Esophagus muscularis mucosa (tissue), 4 donors: ENCODE results near the gene METTL18. TPM values are rescaled to one million over a fixed set of nuclear protein-coding genes. Genes with fewer than 3 reads are reported as not detected.

Experiments
- DNase-seq: peaks from one replicate; pipeline ENCODE4 v3.0.0-alpha.2; 2017; ENCODE audit errors: extremely low spot score
- H3K27ac ChIP-seq, 4 donors: fragments of 200-600 bp; sonication (generic); replicated peaks in 1 of 4; 1 replicate in 3 of 4; 2 replicates in 1 of 4; pipeline ENCODE4 v1.5.1; 2016 to 2019; ENCODE audit warnings: mild to moderate bottlenecking in 1 of 4
- H3K27me3 ChIP-seq, 4 donors: fragments of 200-600 bp; sonication (generic); one replicate each; pipeline versions ENCODE4 v1.5.1 to v1.6.0; 2016 to 2019
- H3K36me3 ChIP-seq, 4 donors: fragments of 200-600 bp; sonication (generic); one replicate each; pipeline ENCODE4 v1.5.1; 2016 to 2019
- H3K4me1 ChIP-seq, 4 donors: fragments of 200-600 bp; sonication (generic); one replicate each; pipeline ENCODE4 v1.5.1; 2016 to 2019
- H3K4me3 ChIP-seq, 4 donors: fragments of 200-600 bp; sonication (generic); 1 replicate in 2 of 4; 2 replicates in 2 of 4; pipeline ENCODE4 v1.5.1; 2016 to 2019; ENCODE audit warnings: mild to moderate bottlenecking in 4 of 4, moderate library complexity in 1 of 4
- H3K9me3 ChIP-seq, 4 donors: fragments of 200-600 bp; sonication (generic); 1 replicate in 3 of 4; 2 replicates in 1 of 4; pipeline ENCODE4 v1.5.1; 2016 to 2019
- EP300 ChIP-seq: sonication (generic); formaldehyde crosslinking; IDR thresholded peaks from one replicate; pipeline ENCODE4 v1.6.1; 2017; ENCODE audit warnings: antibody characterized with exemption
- POLR2A ChIP-seq: fragments of 450-650 bp; IDR thresholded peaks from one replicate; pipeline ENCODE4 v1.6.1; 2017; ENCODE audit warnings: antibody characterized with exemption, moderate library complexity, mild to moderate bottlenecking, low read depth
- POLR2AphosphoS5 ChIP-seq, 2 donors: sonication (generic); formaldehyde crosslinking; IDR thresholded peaks; one replicate each; pipeline ENCODE4 v1.6.1; 2017; ENCODE audit warnings: antibody characterized with exemption in 2 of 2
- WGBS: methylation state at CpG from one replicate; pipeline ENCODE4 v1.1.5; 2018; 5-methylcytosine and 5-hydroxymethylcytosine counted together
- intact Hi-C: fragments of 100-400 bp; cut with DNase I; formaldehyde crosslinking; loops from one replicate; pipeline ENCODE4 v1.15.1; 2023
- total RNA-seq, 4 donors: library from RNA; depleted of rRNA; stranded (reverse); fragments of >200 nt; gene quantifications; one replicate each; pipeline versions ENCODE4 v1.1.0 to v1.2.1, GENCODE V29; 2016
- TF ChIP-seq, protein P1 (sequence below), 3 experiments: fragments of 200-600 bp in 2 of 3; fragments of 450-650 bp in 1 of 3; sonication (generic) in 2 of 3; IDR thresholded peaks; one replicate each; pipeline ENCODE4 v1.5.1; 2017 to 2019; ENCODE audit warnings: antibody characterized with exemption in 3 of 3, mild to moderate bottlenecking in 2 of 3, moderate library complexity in 1 of 3

Gene METTL18
- total RNA-seq, 4 donors from 2014 or later, result 5.6 to 6.8 (median 6.2) TPM

DNA sequence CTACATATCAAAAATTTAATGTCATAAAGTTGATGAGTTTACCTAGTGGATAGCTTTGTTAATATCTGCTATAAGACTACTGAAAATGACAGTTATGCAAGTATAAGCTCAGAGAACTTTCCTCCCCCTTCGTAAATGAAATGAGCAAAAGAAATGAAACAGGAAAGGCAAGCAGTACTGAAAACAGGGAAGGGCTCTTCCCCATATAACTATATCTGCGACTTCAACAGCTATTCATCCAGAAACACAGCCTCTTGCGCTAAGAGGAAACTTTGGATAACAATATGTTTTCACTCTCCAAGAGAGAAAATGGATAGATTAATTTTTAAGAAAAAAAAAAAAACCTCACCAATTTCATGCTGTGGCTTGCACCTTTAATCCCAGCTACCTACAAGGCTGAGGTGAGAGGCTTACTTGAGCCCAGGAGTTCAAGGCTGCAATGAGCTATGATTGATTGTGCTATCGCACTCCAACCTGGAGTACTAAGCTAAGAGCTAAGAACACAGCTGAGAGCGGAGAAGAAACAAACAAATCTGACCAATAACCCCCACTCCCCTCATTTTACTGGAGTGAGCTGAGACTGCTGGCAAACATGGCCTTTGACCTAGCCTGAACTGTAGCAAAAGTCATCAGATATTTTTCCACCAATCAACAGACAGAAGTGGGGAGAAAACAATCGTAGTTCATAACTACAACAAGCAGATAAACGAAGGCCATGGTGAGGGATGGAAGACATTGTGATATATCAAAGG, 29.0 kb downstream of the METTL18 start:
- Histone ChIP-seq H3K27me3 (no peaks in the 10 kb centered on the region), H3K4me3 (no peak overlapping the region), H3K27ac (no peak overlapping the region), H3K36me3 (no peaks in the 10 kb centered on the region), H3K9me3 (no peaks in the 10 kb centered on the region), H3K4me1 (no peaks in the 10 kb centered on the region)
- WGBS, result 61% methylated on average over 7 of the region's 7 CpGs
- TF ChIP-seq POLR2AphosphoS5 (IDR thresholded peaks at IDR 0.05), result no peak
- no peak for TF ChIP-seq EP300
- TF ChIP-seq, protein P1, sequence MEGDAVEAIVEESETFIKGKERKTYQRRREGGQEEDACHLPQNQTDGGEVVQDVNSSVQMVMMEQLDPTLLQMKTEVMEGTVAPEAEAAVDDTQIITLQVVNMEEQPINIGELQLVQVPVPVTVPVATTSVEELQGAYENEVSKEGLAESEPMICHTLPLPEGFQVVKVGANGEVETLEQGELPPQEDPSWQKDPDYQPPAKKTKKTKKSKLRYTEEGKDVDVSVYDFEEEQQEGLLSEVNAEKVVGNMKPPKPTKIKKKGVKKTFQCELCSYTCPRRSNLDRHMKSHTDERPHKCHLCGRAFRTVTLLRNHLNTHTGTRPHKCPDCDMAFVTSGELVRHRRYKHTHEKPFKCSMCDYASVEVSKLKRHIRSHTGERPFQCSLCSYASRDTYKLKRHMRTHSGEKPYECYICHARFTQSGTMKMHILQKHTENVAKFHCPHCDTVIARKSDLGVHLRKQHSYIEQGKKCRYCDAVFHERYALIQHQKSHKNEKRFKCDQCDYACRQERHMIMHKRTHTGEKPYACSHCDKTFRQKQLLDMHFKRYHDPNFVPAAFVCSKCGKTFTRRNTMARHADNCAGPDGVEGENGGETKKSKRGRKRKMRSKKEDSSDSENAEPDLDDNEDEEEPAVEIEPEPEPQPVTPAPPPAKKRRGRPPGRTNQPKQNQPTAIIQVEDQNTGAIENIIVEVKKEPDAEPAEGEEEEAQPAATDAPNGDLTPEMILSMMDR (IDR thresholded peaks at IDR 0.05), result no peak
- no peak for TF ChIP-seq POLR2A
- no peak for DNase-seq
- intact Hi-C loops, result no loop called here

DNA sequence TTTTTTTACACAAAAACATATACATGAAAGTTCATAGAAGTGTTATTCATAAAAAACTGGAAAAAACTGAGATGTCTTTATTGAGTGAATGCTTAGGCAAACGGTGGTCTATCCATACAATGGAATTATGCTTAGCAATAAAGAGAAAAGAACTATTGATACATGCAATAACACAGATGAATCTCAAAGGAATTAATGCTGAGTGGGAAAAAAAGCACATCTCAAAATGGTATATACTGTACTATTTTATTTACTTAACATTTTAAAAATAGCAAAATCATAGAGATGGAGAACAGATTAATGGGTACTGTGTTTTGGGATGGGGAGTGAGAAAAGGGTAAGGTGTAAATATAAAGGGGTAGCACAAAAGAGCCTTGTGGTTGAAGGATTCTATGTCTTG, 29.8 kb downstream of the METTL18 start:
- H3K27ac ChIP-seq, result no peak overlapping the region

DNA sequence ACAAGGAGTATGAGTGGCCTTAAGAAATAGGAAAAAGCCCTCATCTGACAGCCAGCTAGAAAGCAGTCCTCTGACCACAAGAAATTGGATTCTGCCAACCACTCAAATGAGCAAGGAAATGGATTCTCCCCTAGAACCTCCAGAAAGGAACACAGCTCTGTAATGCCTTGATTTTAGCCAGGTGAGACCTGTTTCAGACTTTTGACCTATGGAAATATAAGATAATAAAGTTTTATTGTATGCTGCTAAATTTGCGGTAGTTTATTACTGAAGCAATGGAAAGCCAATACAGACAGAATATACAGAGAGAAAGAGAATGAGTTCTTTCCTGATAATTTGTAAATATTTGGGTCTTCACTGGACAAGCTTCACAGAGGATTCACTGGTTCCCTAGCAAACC, 32.0 kb downstream of the METTL18 start:
- no peaks in the 10 kb centered on the region for H3K27me3 ChIP-seq
- H3K9me3 ChIP-seq, result no peaks in the 10 kb centered on the region
- WGBS, result 90% methylated on average over 1 of the region's 1 CpG
- no peaks in the 10 kb centered on the region for H3K36me3 ChIP-seq
- H3K4me1 ChIP-seq, result no peaks in the 10 kb centered on the region
- intact Hi-C loops, result no loop called here
- no peak for DNase-seq
- H3K4me3 ChIP-seq, result no peak overlapping the region
- H3K27ac ChIP-seq, result no peak overlapping the region
- TF ChIP-seq, protein P1 (IDR thresholded peaks at IDR 0.05), result no peak
- no peak for TF ChIP-seq POLR2A
- no peak for TF ChIP-seq POLR2AphosphoS5 (IDR thresholded peaks at IDR 0.05)
- no peak for TF ChIP-seq EP300

More for the DNA sequence above, 29.8 kb downstream of the METTL18 start:
- Histone ChIP-seq H3K36me3 (no peaks in the 10 kb centered on the region), H3K9me3 (no peaks in the 10 kb centered on the region), H3K27me3 (no peaks in the 10 kb centered on the region), H3K4me3 (no peak overlapping the region), H3K4me1 (no peaks in the 10 kb centered on the region)
- DNase-seq, result no peak
- TF ChIP-seq EP300, result no peak
- TF ChIP-seq, protein P1 (IDR thresholded peaks at IDR 0.05), result no peak
- TF ChIP-seq POLR2AphosphoS5 (IDR thresholded peaks at IDR 0.05), result no peak
- TF ChIP-seq POLR2A, result no peak
- 82% methylated on average over 1 of the region's 1 CpG for WGBS
- intact Hi-C loops, result no loop called here

DNA sequence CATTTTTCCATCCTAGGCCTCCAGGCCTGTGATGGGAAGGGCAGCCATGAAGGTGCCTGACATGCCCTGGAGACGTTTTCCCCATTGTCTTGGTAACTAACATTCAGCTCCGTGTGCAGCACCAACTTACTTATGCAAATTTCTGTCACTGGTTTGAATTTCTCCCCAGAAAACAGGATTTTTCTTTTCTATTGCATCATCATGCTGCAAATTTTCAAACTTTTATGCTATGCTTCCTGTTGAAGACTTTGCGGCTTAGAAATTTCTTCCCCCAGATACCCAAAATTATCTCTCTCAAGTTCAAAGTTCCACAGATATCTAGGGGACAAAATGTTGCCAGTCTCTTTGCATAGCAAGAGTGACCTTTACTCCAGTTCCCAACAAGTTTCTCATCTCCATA, 35.7 kb downstream of the METTL18 start:
- Histone ChIP-seq H3K27ac (no peak overlapping the region), H3K4me3 (no peak overlapping the region), H3K4me1 (no peaks in the 10 kb centered on the region), H3K36me3 (no peaks in the 10 kb centered on the region), H3K9me3 (no peaks in the 10 kb centered on the region), H3K27me3 (peaks cover 0 to 3% (median 0%) of the 10 kb centered on the region in 4 donors)
- DNase-seq, result no peak
- intact Hi-C loops, result no loop called here
- TF ChIP-seq POLR2AphosphoS5 (IDR thresholded peaks at IDR 0.05) (no peak), POLR2A (no peak), EP300 (no peak)
- TF ChIP-seq, protein P1 (IDR thresholded peaks at IDR 0.05), result no peak
- 85% methylated on average over 3 of the region's 3 CpGs for WGBS
